ENCODE results near the gene FAT2.

FAT2 gene

DNA sequence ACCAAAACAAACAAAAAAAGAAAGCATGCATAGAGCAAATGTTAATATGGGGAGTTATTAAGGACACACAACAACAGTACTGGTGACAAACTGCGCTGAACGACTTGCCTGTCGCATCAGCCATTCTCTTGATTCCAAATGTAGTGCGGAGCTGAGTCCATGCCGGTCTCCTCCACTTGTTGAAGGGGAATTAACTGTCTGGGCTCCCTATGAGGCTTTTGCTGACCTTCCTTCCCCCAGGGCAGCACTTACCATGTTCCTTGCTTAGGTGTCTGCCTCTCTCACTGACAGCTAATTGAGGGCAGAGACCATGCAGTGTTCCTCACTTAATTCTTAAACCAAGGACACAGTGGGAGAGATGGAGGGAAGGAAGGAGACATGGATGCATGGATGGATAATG lies 40.8 kb upstream of the FAT2 start:
- DNase-seq (ENCODE audit: low read depth) = no peak
- H3K4me3 ChIP-seq (ENCODE audit: low read depth, low read length) = no peak overlapping the region
- in situ Hi-C loops (cut with HindIII; ENCODE audit: low sequenced_read_pairs) = no loop called here
- TF ChIP-seq, protein P1, sequence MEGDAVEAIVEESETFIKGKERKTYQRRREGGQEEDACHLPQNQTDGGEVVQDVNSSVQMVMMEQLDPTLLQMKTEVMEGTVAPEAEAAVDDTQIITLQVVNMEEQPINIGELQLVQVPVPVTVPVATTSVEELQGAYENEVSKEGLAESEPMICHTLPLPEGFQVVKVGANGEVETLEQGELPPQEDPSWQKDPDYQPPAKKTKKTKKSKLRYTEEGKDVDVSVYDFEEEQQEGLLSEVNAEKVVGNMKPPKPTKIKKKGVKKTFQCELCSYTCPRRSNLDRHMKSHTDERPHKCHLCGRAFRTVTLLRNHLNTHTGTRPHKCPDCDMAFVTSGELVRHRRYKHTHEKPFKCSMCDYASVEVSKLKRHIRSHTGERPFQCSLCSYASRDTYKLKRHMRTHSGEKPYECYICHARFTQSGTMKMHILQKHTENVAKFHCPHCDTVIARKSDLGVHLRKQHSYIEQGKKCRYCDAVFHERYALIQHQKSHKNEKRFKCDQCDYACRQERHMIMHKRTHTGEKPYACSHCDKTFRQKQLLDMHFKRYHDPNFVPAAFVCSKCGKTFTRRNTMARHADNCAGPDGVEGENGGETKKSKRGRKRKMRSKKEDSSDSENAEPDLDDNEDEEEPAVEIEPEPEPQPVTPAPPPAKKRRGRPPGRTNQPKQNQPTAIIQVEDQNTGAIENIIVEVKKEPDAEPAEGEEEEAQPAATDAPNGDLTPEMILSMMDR (IDR thresholded peaks at IDR 0.05; ENCODE audit: low read depth, low read length, missing control alignments) = no peak

DNA sequence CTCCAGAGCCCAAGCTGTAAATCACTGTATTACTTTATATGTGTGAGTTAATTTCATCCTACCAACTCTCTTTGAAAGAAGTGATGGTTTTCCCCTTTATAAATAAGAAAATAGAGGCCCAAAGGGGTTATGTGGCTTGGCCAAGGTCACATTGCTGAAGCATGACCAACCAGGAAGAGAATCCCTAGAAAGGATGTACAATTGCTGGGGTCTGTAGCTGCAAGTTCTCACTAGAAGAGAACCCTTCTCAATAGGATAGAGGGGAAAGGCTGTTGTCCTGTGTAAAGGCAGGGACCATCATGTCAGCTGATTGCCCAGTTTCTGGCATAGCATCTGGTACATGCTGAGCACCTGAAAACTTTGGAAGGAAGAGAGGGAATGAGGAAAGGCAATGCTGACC lies 39.0 kb upstream of the FAT2 start:
- no peak overlapping the region for H3K4me3 ChIP-seq (ENCODE audit: low read depth, low read length)
- no peak for DNase-seq (ENCODE audit: low read depth)
- in situ Hi-C loops (cut with HindIII; ENCODE audit: low sequenced_read_pairs) = no loop called here
- TF ChIP-seq, protein P1 (IDR thresholded peaks at IDR 0.05; ENCODE audit: low read depth, low read length, missing control alignments) = no peak

DNA sequence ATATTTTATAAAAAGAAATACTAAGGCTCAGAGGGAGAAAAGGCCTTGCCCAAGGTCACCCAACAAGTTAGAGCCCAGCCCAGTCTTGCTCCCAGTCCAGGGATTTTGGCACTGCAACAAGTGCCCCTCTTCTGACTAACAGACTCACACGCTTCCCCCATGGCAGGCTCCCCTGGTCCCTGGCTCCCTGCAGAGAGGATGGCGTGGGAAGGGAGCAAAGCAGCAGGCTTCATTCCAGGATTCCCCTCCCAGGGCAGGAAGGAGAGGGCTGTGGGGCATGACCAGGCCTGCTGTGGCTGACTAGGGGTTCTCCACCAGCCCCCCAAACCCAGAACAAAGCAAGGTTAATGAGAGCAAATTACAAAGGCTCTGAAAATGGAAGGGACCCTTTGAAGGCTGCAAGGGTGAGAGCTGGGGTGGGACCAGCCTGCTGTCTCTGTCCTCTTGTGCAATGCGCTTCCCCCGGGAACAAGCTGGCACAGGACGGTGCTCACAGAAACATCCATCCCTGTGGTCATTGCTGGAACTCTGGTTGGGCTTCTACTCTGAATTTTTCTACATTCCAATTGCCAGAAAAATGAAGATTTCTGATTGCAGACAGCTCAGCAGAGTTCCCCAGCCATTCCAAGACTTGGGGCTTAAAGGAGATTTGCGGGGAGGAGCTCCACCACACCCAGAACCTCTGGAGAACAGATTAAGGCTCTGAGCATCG lies 37.1 kb upstream of the FAT2 start:
- no peak overlapping the region for H3K4me3 ChIP-seq (ENCODE audit: low read depth, low read length)
- no peak for DNase-seq (ENCODE audit: low read depth)
- TF ChIP-seq, protein P1 (IDR thresholded peaks at IDR 0.05; ENCODE audit: low read depth, low read length, missing control alignments) = no peak
- in situ Hi-C loops (cut with HindIII; ENCODE audit: low sequenced_read_pairs) = no loop called here

DNA sequence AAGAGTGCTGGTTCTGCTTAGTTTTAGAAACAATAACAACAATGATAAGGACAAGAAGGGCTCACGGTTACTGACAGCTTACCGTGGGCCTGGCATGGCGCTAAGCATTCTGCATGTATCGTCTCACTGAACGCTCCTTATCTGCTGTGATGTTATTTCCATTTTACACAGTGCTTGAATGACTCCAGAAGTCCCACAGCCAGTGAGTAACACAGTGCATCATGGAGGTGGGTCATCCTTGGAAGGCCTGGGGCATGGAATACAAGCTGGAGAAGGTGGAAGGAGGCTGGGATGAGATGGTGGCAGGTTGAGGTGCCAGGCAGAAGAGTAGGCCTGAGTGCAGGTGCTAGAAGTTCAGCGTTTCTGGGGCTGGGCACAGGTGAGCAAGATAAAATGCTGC lies 36.5 kb upstream of the FAT2 start:
- no peak for DNase-seq (ENCODE audit: low read depth)
- no peak overlapping the region for H3K4me3 ChIP-seq (ENCODE audit: low read depth, low read length)
- TF ChIP-seq, protein P1 (IDR thresholded peaks at IDR 0.05; ENCODE audit: low read depth, low read length, missing control alignments) = no peak
- in situ Hi-C loops (cut with HindIII; ENCODE audit: low sequenced_read_pairs) = no loop called here

DNA sequence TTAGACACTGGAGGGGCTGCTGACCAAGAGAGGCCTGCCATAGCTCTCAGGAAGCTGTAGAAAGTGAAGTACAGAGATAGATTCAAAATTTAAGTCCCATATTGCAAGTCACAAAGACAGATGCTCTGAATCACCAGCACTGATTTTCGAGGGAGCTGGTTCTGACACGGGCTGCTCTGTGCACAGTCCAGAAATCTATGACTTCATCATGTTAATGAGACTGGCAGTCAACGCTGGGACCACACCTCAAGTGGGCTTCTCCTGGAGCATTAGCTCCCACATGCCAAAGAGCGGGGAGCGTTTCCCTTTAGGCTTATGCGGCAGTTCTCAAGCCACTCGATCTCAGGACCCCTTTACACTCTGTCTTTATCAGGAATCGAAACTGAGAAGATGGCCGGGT lies 34.2 kb upstream of the FAT2 start:
- in situ Hi-C loops (cut with HindIII; ENCODE audit: low sequenced_read_pairs) = no loop called here
- no peak for DNase-seq (ENCODE audit: low read depth)
- H3K4me3 ChIP-seq (ENCODE audit: low read depth, low read length) = no peak overlapping the region
- TF ChIP-seq, protein P1 (IDR thresholded peaks at IDR 0.05; ENCODE audit: low read depth, low read length, missing control alignments) = no peak

DNA sequence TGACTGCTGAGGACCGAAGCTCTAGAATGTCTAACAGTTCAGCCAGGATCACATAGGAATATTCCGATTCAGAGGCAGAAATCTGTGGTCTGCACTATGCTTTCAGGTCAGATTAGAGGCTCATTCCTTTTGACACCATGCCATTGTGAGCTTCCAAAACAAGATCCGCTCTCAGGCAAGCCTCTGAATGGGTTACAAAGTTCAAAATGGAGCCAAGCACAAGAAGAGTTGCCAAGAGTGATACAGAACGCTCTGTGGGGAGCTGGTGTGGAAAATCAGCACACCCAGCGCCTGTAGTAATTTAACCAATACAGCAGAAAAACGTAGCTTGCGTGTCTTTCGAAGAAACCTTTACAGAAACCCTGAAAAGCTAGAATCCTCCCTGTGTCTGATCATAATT lies 33.3 kb upstream of the FAT2 start:
- no peak overlapping the region for H3K4me3 ChIP-seq (ENCODE audit: low read depth, low read length)
- TF ChIP-seq, protein P1 (IDR thresholded peaks at IDR 0.05; ENCODE audit: low read depth, low read length, missing control alignments) = no peak
- in situ Hi-C loops (cut with HindIII; ENCODE audit: low sequenced_read_pairs) = no loop called here
- peak; percentile 24 for DNase-seq (ENCODE audit: low read depth)
